SK-N-SH treated with all-trans-retinoic acid at 6 μM for 48 hours (cell line): ENCODE measurements around the gene FER.
"Not testable (repeated sequence)": the region's sequence is repeated elsewhere in the genome, so short reads cannot be mapped to it uniquely, and the experiment has no call there.

ENCODE experiments used
- ATAC-seq: fragments of 200-7000 bp; cut with Tn5 transposase; 3 replicates; pipeline ENCODE4 v1.9.1; 2020; ENCODE audit warnings: mild to moderate bottlenecking, moderate library complexity
- ARNTL ChIP-seq: fragments of 450-650 bp; formaldehyde crosslinking; IDR thresholded peaks from 2 replicates; pipeline ENCODE4 v1.5.0; 2020; ENCODE audit warnings: low read depth, mild to moderate bottlenecking, moderate library complexity, borderline replicate concordance
- BACH2 ChIP-seq: fragments of 250-450 bp; sonication (Bioruptor Pico); IDR thresholded peaks from 2 replicates; pipeline ENCODE4 v1.9.0; 2021; ENCODE audit warnings: mild to moderate bottlenecking, borderline replicate concordance
- CREB5 ChIP-seq: fragments of 250-450 bp; sonication (Bioruptor Pico); IDR thresholded peaks from 2 replicates; pipeline ENCODE4 v1.5.1; 2020; ENCODE audit warnings: low read depth, mild to moderate bottlenecking, moderate library complexity
- CSDC2 ChIP-seq: fragments of 250-450 bp; sonication (Bioruptor Pico); IDR thresholded peaks from 2 replicates; pipeline ENCODE4 v1.5.0; 2020; ENCODE audit warnings: mild to moderate bottlenecking, moderate library complexity
- CSRNP3 ChIP-seq: fragments of 250-450 bp; sonication (Bioruptor Pico); IDR thresholded peaks from 2 replicates; pipeline ENCODE4 v1.5.1; 2021; ENCODE audit warnings: mild to moderate bottlenecking, moderate library complexity
- ESRRG ChIP-seq: fragments of 250-450 bp; sonication (Bioruptor Pico); IDR thresholded peaks from 2 replicates; pipeline ENCODE4 v1.6.1; 2021; ENCODE audit warnings: mild to moderate bottlenecking
- GLIS3 ChIP-seq: fragments of 250-450 bp; sonication (Bioruptor Pico); IDR thresholded peaks from 2 replicates; pipeline ENCODE4 v1.5.0; 2020; ENCODE audit warnings: mild to moderate bottlenecking, moderate library complexity
- OSR1 ChIP-seq: fragments of 250-450 bp; sonication (Bioruptor Pico); IDR thresholded peaks from 2 replicates; pipeline ENCODE4 v1.8.0; 2022; ENCODE audit warnings: moderate library complexity, mild to moderate bottlenecking, inconsistent platforms
- PATZ1 ChIP-seq: fragments of 250-450 bp; sonication (Bioruptor Pico); IDR thresholded peaks from 2 replicates; pipeline ENCODE4 v1.8.0; 2020; ENCODE audit warnings: mild to moderate bottlenecking, moderate library complexity, borderline replicate concordance
- POU6F1 ChIP-seq: fragments of 250-450 bp; sonication (Bioruptor Pico); IDR thresholded peaks from 2 replicates; pipeline ENCODE4 v1.8.0; 2021; ENCODE audit warnings: low read depth, mild to moderate bottlenecking, moderate library complexity, borderline replicate concordance
- PPARA ChIP-seq: fragments of 250-450 bp; sonication (Bioruptor Pico); IDR thresholded peaks from 2 replicates; pipeline ENCODE4 v1.5.0; 2020; ENCODE audit warnings: mild to moderate bottlenecking, borderline replicate concordance
- RARB ChIP-seq: fragments of 250-450 bp; sonication (Bioruptor Pico); IDR thresholded peaks from 2 replicates; pipeline ENCODE4 v1.8.0; 2021; ENCODE audit warnings: mild to moderate bottlenecking, moderate library complexity
- SNAI2 ChIP-seq: fragments of 250-450 bp; sonication (Bioruptor Pico); IDR thresholded peaks from 2 replicates; pipeline ENCODE4 v1.5.0; 2020; ENCODE audit warnings: mild to moderate bottlenecking, moderate library complexity
- TCF4 ChIP-seq: fragments of 250-450 bp; sonication (Bioruptor Pico); IDR thresholded peaks from 2 replicates; pipeline ENCODE4 v1.8.0; 2021; ENCODE audit warnings: mild to moderate bottlenecking, moderate library complexity, borderline replicate concordance
- TOX ChIP-seq: fragments of 250-450 bp; sonication (Bioruptor Pico); IDR thresholded peaks from 2 replicates; pipeline ENCODE4 v1.8.0; 2021; ENCODE audit warnings: mild to moderate bottlenecking, moderate library complexity, borderline replicate concordance
- TSHZ2 ChIP-seq: fragments of 250-450 bp; sonication (Bioruptor Pico); IDR thresholded peaks from 2 replicates; pipeline ENCODE4 v1.5.0; 2020; ENCODE audit warnings: mild to moderate bottlenecking, moderate library complexity
- ZC3H10 ChIP-seq: fragments of 250-450 bp; sonication (Bioruptor Pico); IDR thresholded peaks from 2 replicates; pipeline ENCODE4 v1.5.1; 2021; ENCODE audit warnings: mild to moderate bottlenecking, moderate library complexity
- ZFP3 ChIP-seq: fragments of 250-450 bp; sonication (Bioruptor Pico); IDR thresholded peaks from 2 replicates; pipeline ENCODE4 v1.5.0; 2020; ENCODE audit warnings: mild to moderate bottlenecking, moderate library complexity
- ZFP30 ChIP-seq: fragments of 450-650 bp; formaldehyde crosslinking; IDR thresholded peaks from 2 replicates; pipeline ENCODE4 v1.5.0; 2022; ENCODE audit warnings: mild to moderate bottlenecking, moderate library complexity
- ZNF565 ChIP-seq: fragments of 450-650 bp; formaldehyde crosslinking; conservative IDR thresholded peaks from 2 replicates; pipeline ENCODE4 v1.5.0; 2020; ENCODE audit warnings: low read depth, mild to moderate bottlenecking, moderate library complexity
- ZNF70 ChIP-seq: fragments of 450-650 bp; formaldehyde crosslinking; IDR thresholded peaks from 2 replicates; pipeline ENCODE4 v1.5.0; 2020; ENCODE audit warnings: mild to moderate bottlenecking, moderate library complexity
- ZNF8 ChIP-seq: fragments of 450-650 bp; formaldehyde crosslinking; IDR thresholded peaks from 2 replicates; pipeline ENCODE4 v1.5.0; 2020; ENCODE audit warnings: mild to moderate bottlenecking, moderate library complexity

FER gene

GRCh38 chr5:108862211-108862610 is 114.5 kb downstream of the FER start (continued):
- TF ChIP-seq POU6F1 (CRISPR knock-in tag) (no peak), SNAI2 (no peak), CSDC2 (CRISPR knock-in tag) (no peak), ZNF8 (CRISPR knock-in tag) (no peak), ZNF70 (CRISPR knock-in tag) (no peak), GLIS3 (CRISPR knock-in tag) (no peak), CSRNP3 (CRISPR knock-in tag) (no peak), ZC3H10 (CRISPR knock-in tag) (no peak), PPARA (CRISPR knock-in tag) (no peak), TCF4 (no peak), ZFP30 (CRISPR knock-in tag) (no peak), OSR1 (CRISPR knock-in tag) (no peak), ARNTL (CRISPR knock-in tag) (no peak), ZNF565 (CRISPR knock-in tag) (no peak)

- not testable (repeated sequence) for ATAC-seq
Measured at GRCh38 chr5:108866097-108866496, 118.4 kb downstream of the FER start.

- TF ChIP-seq CREB5 (CRISPR knock-in tag) (no peak), POU6F1 (CRISPR knock-in tag) (no peak), RARB (CRISPR knock-in tag) (no peak), ZC3H10 (CRISPR knock-in tag) (no peak), BACH2 (CRISPR knock-in tag) (no peak), CSRNP3 (CRISPR knock-in tag) (no peak), TSHZ2 (CRISPR knock-in tag) (no peak), TCF4 (no peak), ZFP30 (CRISPR knock-in tag) (no peak), ZNF565 (CRISPR knock-in tag) (no peak), OSR1 (CRISPR knock-in tag) (no peak), TOX (CRISPR knock-in tag) (no peak), PATZ1 (CRISPR knock-in tag) (no peak), ZFP3 (CRISPR knock-in tag) (no peak), ESRRG (no peak)
- TF ChIP-seq, all 23 proteins: peak for 0
- no peak for ATAC-seq
Measured at GRCh38 chr5:108867656-108868055, 120.0 kb downstream of the FER start.
